Mesendoderm (in vitro differentiated cells): Measurements from ENCODE around the gene RSPH1.

Experiments used
- DNase-seq: peaks from one replicate; pipeline ENCODE4 v3.0.0; 2013
- H2AK5ac ChIP-seq: 2 replicates; pipeline ENCODE4 v1.6.1; 2013; ENCODE audit warnings: low read length, inconsistent platforms
- H2BK120ac ChIP-seq: 2 replicates; pipeline ENCODE4 v1.6.1; 2013; ENCODE audit warnings: low read depth, mild to moderate bottlenecking, low read length, moderate library complexity, mixed read lengths
- H2BK15ac ChIP-seq: replicated peaks from 2 replicates; pipeline ENCODE4 v1.6.1; 2013; ENCODE audit warnings: low read depth, mild to moderate bottlenecking, moderate library complexity
- H2BK5ac ChIP-seq: 2 replicates; pipeline ENCODE4 v1.6.1; 2013; ENCODE audit warnings: low read length, inconsistent platforms
- H3K18ac ChIP-seq: 2 replicates; pipeline ENCODE4 v1.6.1; 2013; ENCODE audit warnings: mild to moderate bottlenecking, low read length, mixed read lengths
- H3K23ac ChIP-seq: one replicate; pipeline ENCODE4 v1.6.1; 2013; ENCODE audit warnings: low read length
- H3K27ac ChIP-seq: 2 replicates; pipeline ENCODE4 v1.5.1; 2013; ENCODE audit warnings: low read depth, mild to moderate bottlenecking, inconsistent platforms, low read length, moderate library complexity
- H3K27me3 ChIP-seq: 2 replicates; pipeline ENCODE4 v1.6.1; 2013; ENCODE audit warnings: low read length, control low read depth, mild to moderate bottlenecking, inconsistent platforms; ENCODE audit not compliant: insufficient read depth, poor library complexity
- H3K36me3 ChIP-seq: 2 replicates; pipeline ENCODE4 v1.6.1; 2013; ENCODE audit warnings: low read length, inconsistent platforms; ENCODE audit not compliant: control insufficient read depth, insufficient read depth
- H3K4ac ChIP-seq: one replicate; pipeline ENCODE4 v1.6.1; 2013; ENCODE audit warnings: low read depth, mild to moderate bottlenecking, low read length, moderate library complexity
- H3K4me1 ChIP-seq: 2 replicates; pipeline ENCODE4 v1.6.1; 2013; ENCODE audit warnings: low read depth, low read length, inconsistent platforms; ENCODE audit not compliant: control insufficient read depth
- H3K4me2 ChIP-seq: 2 replicates; pipeline ENCODE4 v1.6.1; 2013; ENCODE audit warnings: low read length
- H3K4me3 ChIP-seq: 2 replicates; pipeline ENCODE4 v1.5.1; 2013; ENCODE audit warnings: mild to moderate bottlenecking, low read length
- H3K56ac ChIP-seq: one replicate; pipeline ENCODE4 v1.6.1; 2013; ENCODE audit warnings: low read length
- H3K79me1 ChIP-seq: 2 replicates; pipeline ENCODE4 v1.6.1; 2013; ENCODE audit warnings: low read length, inconsistent platforms
- H3K79me2 ChIP-seq: 2 replicates; pipeline ENCODE4 v1.6.1; 2013; ENCODE audit warnings: mild to moderate bottlenecking, low read length; ENCODE audit not compliant: control insufficient read depth, insufficient read depth
- H3K9ac ChIP-seq: 2 replicates; pipeline ENCODE4 v1.6.1; 2013; ENCODE audit warnings: low read length, inconsistent platforms
- H4K5ac ChIP-seq: one replicate; pipeline ENCODE4 v1.6.1; 2013; ENCODE audit warnings: low read length
- H4K8ac ChIP-seq: one replicate; pipeline ENCODE4 v1.6.1; 2013; ENCODE audit warnings: low read depth, mild to moderate bottlenecking, control low read depth, low read length, moderate library complexity
- WGBS: extraction: QIAGEN DNeasy Blood & Tissue Kit; methylation state at CpG from one replicate; pipeline ENCODE4 v1.1.7; 2013; ENCODE audit warnings: low lambda C conversion rate, missing lambda C conversion rate; ENCODE audit not compliant: insufficient coverage; ENCODE audit errors: extremely low coverage; 5-methylcytosine and 5-hydroxymethylcytosine counted together

RSPH1 gene

DNA sequence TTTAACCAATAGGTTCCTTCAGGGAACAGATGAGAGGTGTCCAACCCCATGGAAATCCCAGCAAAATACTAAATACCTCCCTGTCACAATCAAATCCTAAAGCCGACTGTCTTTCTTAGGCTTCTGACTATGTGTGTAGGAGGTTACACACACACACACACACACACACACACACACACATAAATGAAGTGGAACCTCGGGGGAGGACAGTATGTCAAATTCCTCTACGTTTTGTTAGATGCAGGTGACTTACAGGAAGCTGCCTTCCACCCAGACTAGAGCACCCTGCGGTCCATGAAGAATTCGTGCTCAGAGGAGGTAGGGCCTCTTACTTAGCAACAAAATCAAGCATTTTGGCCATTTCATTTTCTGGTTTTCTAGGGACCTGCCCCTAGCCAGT, 16.4 kb downstream of the RSPH1 start:
- H3K9ac ChIP-seq = no peak overlapping the region
- no peaks in the 10 kb centered on the region for H3K27me3 ChIP-seq
- H4K8ac ChIP-seq = no peak overlapping the region
- no peak overlapping the region for H4K5ac ChIP-seq
- H3K56ac ChIP-seq = no peak overlapping the region
- WGBS = no CpG with 5 or more reads among the region's 5 CpGs
- H3K4me1 ChIP-seq = no peaks in the 10 kb centered on the region
- H2BK120ac ChIP-seq = no peak overlapping the region
- H2AK5ac ChIP-seq = no peak overlapping the region
- H3K79me1 ChIP-seq = no peaks in the 10 kb centered on the region
- H3K18ac ChIP-seq = no peak overlapping the region
- DNase-seq = no peak
- H3K27ac ChIP-seq = no peak overlapping the region
- H3K4ac ChIP-seq = no peak overlapping the region
- no peak overlapping the region for H3K4me3 ChIP-seq
- H2BK5ac ChIP-seq = no peak overlapping the region
- H3K36me3 ChIP-seq = no peaks in the 10 kb centered on the region
- H2BK15ac ChIP-seq = no peak overlapping the region
- H3K79me2 ChIP-seq = no peaks in the 10 kb centered on the region
- no peak overlapping the region for H3K23ac ChIP-seq
- no peak overlapping the region for H3K4me2 ChIP-seq

DNA sequence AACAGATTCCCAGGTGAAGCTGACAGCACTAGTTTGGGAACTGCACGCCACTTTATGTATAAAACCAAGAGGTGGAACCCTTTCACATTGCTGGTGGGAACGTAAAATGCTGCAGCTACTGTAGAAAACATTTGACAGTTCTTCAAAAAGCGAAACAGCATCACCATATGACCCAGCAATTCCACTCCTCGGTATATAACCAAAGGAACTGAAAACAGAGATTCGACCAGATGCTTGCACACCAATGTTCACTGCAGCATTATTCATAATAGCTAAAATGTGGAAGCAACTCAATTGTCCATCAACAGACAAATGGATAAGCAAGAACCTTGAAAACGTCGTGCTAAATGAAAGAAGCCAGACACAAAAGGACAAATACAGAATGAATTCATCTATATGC, 17.5 kb downstream of the RSPH1 start:
- Histone ChIP-seq H3K4me3 (no peak overlapping the region), H3K79me2 (no peaks in the 10 kb centered on the region), H3K4ac (no peak overlapping the region), H3K4me1 (peaks cover 4% of the 10 kb centered on the region), H2BK120ac (no peak overlapping the region), H2BK15ac (no peak overlapping the region), H4K5ac (no peak overlapping the region), H4K8ac (no peak overlapping the region), H3K23ac (no peak overlapping the region), H3K56ac (no peak overlapping the region), H2AK5ac (no peak overlapping the region), H3K4me2 (no peak overlapping the region), H2BK5ac (no peak overlapping the region), H3K36me3 (no peaks in the 10 kb centered on the region), H3K79me1 (no peaks in the 10 kb centered on the region), H3K27ac (no peak overlapping the region), H3K9ac (no peak overlapping the region), H3K18ac (no peak overlapping the region), H3K27me3 (no peaks in the 10 kb centered on the region)
- WGBS = no CpG with 5 or more reads among the region's 7 CpGs
- DNase-seq = no peak

DNA sequence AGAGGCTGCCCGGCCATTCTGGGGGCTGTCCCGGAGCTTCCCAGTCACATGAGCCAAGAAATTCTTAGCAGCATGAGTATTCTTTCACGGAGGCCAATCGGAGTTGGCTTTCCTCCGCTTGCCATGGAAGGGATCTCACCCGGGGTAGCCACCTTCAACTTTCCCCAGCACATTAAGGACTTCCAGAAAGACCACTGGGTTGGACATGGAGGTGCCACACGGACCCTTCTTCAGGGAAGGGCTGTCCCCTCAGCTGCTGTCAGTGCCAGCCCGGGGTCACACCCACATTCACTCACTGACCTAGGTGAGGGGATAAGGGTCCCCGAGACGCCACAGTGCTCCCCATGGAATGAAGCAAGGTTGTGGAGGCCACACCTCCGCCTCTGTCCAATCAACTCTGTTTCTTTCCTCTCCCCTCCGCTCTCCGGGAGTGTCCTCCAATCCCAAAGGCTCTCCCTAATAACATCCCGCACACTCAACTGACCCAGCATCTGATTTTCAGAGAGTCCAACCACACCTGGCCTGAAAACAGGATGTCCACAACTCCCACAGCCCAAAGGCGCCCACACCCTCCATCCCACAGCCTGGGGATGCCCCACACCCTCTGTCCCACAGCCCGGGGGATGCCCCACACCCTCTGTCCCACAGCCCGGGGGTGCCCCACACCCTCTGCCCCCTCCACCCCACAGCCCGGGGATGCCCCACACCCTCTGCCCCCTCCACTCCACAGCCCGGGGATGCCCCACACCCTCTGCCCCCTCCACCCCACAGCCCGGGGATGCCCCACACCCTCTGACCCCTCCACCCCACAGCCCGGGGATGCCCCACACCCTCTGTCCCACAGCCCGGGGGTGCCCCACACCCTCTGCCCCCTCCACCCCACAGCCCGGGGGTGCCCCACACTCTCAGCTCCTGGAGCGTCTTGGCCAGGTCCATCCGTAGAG, 19.4 kb downstream of the RSPH1 start:
- no peaks in the 10 kb centered on the region for H3K36me3 ChIP-seq
- no peak overlapping the region for H3K9ac ChIP-seq
- DNase-seq = no peak
- H3K4me1 ChIP-seq = peaks cover 4% of the 10 kb centered on the region
- no peak overlapping the region for H3K56ac ChIP-seq
- H2BK120ac ChIP-seq = no peak overlapping the region
- H2AK5ac ChIP-seq = no peak overlapping the region
- no peak overlapping the region for H2BK15ac ChIP-seq
- WGBS = no CpG with 5 or more reads among the region's 25 CpGs
- no peak overlapping the region for H2BK5ac ChIP-seq
- H3K79me1 ChIP-seq = no peaks in the 10 kb centered on the region
- no peak overlapping the region for H4K8ac ChIP-seq
- H3K23ac ChIP-seq = no peak overlapping the region
- H4K5ac ChIP-seq = no peak overlapping the region
- H3K27me3 ChIP-seq = no peaks in the 10 kb centered on the region
- H3K4me3 ChIP-seq = no peak overlapping the region
- no peak overlapping the region for H3K4me2 ChIP-seq
- H3K18ac ChIP-seq = no peak overlapping the region
- no peaks in the 10 kb centered on the region for H3K79me2 ChIP-seq
- no peak overlapping the region for H3K27ac ChIP-seq
- H3K4ac ChIP-seq = no peak overlapping the region

DNA sequence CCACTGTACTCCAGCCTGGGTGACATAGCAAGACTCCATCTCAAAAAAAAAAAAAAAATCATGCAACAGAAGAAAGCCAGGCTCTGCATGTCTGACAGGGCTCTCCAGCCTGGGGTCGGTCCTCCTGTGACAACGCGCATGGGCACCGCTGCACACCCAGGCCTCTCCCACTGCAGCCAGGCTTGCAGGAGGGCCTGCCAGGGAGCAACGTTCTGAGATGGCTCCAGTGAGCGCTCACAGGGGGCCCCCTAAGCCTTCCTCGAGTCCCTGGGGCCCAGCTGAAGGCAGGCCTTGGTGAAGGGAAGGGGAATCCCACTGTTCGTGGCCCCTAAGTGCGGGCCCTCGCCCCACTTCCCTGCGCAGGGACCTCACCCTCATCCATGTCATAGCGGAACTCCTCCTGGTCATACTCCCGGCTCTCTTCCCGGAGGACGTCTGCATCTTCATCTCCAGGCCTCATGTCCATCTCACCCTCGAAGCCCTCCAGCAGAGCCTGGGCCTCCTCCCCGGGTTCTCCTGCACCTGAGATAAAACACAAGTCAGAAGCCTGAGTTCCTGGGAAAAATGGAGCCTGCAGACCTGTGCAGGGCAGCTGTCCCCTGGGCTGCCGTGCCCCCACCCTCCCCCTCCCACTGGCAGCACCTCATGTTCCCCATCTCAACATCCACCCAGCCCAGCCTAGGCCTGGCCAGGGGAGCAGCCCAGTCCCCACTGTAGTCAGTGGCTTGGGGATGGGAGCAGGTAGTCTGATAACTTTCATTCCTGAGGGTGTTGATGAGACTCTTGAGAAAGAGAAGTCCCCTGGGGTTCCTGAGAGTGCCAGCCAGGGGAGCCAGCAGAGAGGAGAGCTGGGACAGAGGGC, 20.3 kb downstream of the RSPH1 start:
- WGBS = no CpG with 5 or more reads among the region's 18 CpGs
- Histone ChIP-seq H3K4ac (no peak overlapping the region), H4K8ac (no peak overlapping the region), H3K36me3 (no peaks in the 10 kb centered on the region), H2BK15ac (no peak overlapping the region), H3K9ac (no peak overlapping the region), H3K18ac (no peak overlapping the region), H2AK5ac (no peak overlapping the region), H2BK5ac (no peak overlapping the region), H3K4me2 (no peak overlapping the region), H3K4me3 (no peak overlapping the region), H3K27ac (no peak overlapping the region), H3K56ac (no peak overlapping the region), H3K79me2 (no peaks in the 10 kb centered on the region), H3K23ac (no peak overlapping the region), H4K5ac (no peak overlapping the region), H2BK120ac (no peak overlapping the region), H3K27me3 (no peaks in the 10 kb centered on the region), H3K79me1 (no peaks in the 10 kb centered on the region), H3K4me1 (peaks cover 4% of the 10 kb centered on the region)
- DNase-seq = no peak

DNA sequence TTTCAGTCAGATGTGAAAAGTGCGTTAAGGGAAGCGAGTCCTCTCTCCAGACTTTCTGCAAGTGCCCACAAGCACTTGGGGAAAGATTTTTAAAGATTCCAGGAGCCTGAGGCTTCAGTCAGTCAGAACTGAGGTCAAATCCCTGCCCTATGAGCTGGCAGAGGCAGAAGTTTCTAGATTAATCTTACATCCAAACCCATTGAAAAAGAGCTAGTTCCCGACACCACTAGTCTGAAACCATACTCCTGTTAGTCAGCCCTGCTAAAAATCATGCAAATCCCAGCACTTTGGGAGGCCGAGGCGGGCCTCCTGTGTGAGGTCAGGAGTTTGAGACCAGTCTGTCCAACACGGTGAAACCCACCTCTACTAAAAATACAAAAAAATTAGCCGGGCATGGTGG, 21.0 kb downstream of the RSPH1 start:
- no peak overlapping the region for H2BK5ac ChIP-seq
- H3K4ac ChIP-seq = no peak overlapping the region
- DNase-seq = no peak
- no peak overlapping the region for H2AK5ac ChIP-seq
- H3K18ac ChIP-seq = no peak overlapping the region
- no peak overlapping the region for H2BK15ac ChIP-seq
- no peaks in the 10 kb centered on the region for H3K79me1 ChIP-seq
- no peak overlapping the region for H4K8ac ChIP-seq
- WGBS = no CpG with 5 or more reads among the region's 7 CpGs
- no peaks in the 10 kb centered on the region for H3K79me2 ChIP-seq
- H3K56ac ChIP-seq = no peak overlapping the region
- H3K36me3 ChIP-seq = no peaks in the 10 kb centered on the region
- H3K9ac ChIP-seq = no peak overlapping the region
- H3K27me3 ChIP-seq = no peaks in the 10 kb centered on the region
- no peak overlapping the region for H4K5ac ChIP-seq
- H3K4me3 ChIP-seq = no peak overlapping the region
- no peak overlapping the region for H3K27ac ChIP-seq
- H3K4me1 ChIP-seq = peaks cover 4% of the 10 kb centered on the region
- H3K23ac ChIP-seq = no peak overlapping the region
- no peak overlapping the region for H2BK120ac ChIP-seq
- no peak overlapping the region for H3K4me2 ChIP-seq
